Kasumi-1 (cell line): ENCODE results near the gene AMACR.
"Not testable (repeated sequence)": the region's sequence is repeated elsewhere in the genome, so short reads cannot be mapped to it uniquely, and the experiment has no call there.

Experiments used
- DNase-seq, 2 experiments: peaks; one replicate each; lab custom pipeline; 2025; lab: John Stamatoyannopoulos, UW

Gene AMACR

GRCh38 chr5:34035756-34036155, 27.9 kb upstream of the AMACR start:
- no peak for DNase-seq

GRCh38 chr5:34034534-34035327, 26.9 kb upstream of the AMACR start:
- no peak for DNase-seq

- no peak for DNase-seq
These were observed 24.1 kb upstream of the AMACR start for GRCh38 chr5:34031966-34032365.

- DNase-seq: no peak
These were observed 23.3 kb upstream of the AMACR start for GRCh38 chr5:34031117-34031516.

- DNase-seq: not testable (repeated sequence)
These were observed 22.7 kb upstream of the AMACR start for GRCh38 chr5:34030585-34030984.

- no peak for DNase-seq
These were observed 22.2 kb upstream of the AMACR start for GRCh38 chr5:34030048-34030447.

- DNase-seq: no peak
These were observed 20.5 kb upstream of the AMACR start for GRCh38 chr5:34028349-34028748.

GRCh38 chr5:34026089-34026761, 18.4 kb upstream of the AMACR start:
- no peak for DNase-seq

GRCh38 chr5:34022121-34022705, 14.4 kb upstream of the AMACR start:
- peak; percentile 24 to 31 for DNase-seq

GRCh38 chr5:34021334-34021733, 13.5 kb upstream of the AMACR start:
- peak; percentile 15 to 19 for DNase-seq

- no peak for DNase-seq
These were observed 12.9 kb upstream of the AMACR start for GRCh38 chr5:34020726-34021125.

GRCh38 chr5:34017254-34017653, 9.4 kb upstream of the AMACR start:
- DNase-seq: no peak

- no peak for DNase-seq
These were observed 8.9 kb upstream of the AMACR start for GRCh38 chr5:34016750-34017149.

- no peak for DNase-seq
These were observed 8.4 kb upstream of the AMACR start for GRCh38 chr5:34016222-34016621.

- DNase-seq: no peak
These were observed 7.4 kb upstream of the AMACR start for GRCh38 chr5:34015120-34015822.

GRCh38 chr5:34014626-34015025, 6.8 kb upstream of the AMACR start:
- DNase-seq: no peak

GRCh38 chr5:34013547-34013946, 5.7 kb upstream of the AMACR start:
- DNase-seq: no peak

- no peak for DNase-seq
These were observed 4.9 kb upstream of the AMACR start for GRCh38 chr5:34012791-34013190.

GRCh38 chr5:34011536-34011935, 3.7 kb upstream of the AMACR start:
- no peak for DNase-seq

- not testable (repeated sequence) for DNase-seq
These were observed 2.3 kb upstream of the AMACR start for GRCh38 chr5:34010146-34010545.

GRCh38 chr5:34009610-34010009, 1.8 kb upstream of the AMACR start:
- no peak for DNase-seq

GRCh38 chr5:34008802-34009201, 952 bp upstream of the AMACR start:
- DNase-seq: peak; percentile 48 to 70
